CD4-positive, CD25-positive, alpha-beta regulatory T cell (primary cell): ENCODE measurements around the gene SLC25A53. TPM values are rescaled to one million over a fixed set of nuclear protein-coding genes. Genes with fewer than 3 reads are reported as not detected.

Source experiments
- ATAC-seq, 2 donors: fragments of 150-1000 bp; cut with Tn5 transposase; one replicate each; pipeline ENCODE4 v1.10.0; 2021; ENCODE audit warnings: low read depth in 2 of 2, moderate number of reproducible peaks in 2 of 2, moderate library complexity in 1 of 2
- DNase-seq, 3 donors: peaks; one replicate each; pipeline versions ENCODE4 v3.0.0 to v3.0.0-alpha.2; 2012 to 2022; ENCODE audit warnings: mixed read lengths in 1 of 3
- H3K27ac ChIP-seq: one replicate; pipeline ENCODE4 v1.7.0; 2013; ENCODE audit warnings: mild to moderate bottlenecking, low read length; ENCODE audit not compliant: insufficient read depth, poor library complexity, severe bottlenecking
- H3K27me3 ChIP-seq: one replicate; pipeline ENCODE4 v1.7.0; 2013; ENCODE audit warnings: low read length; ENCODE audit not compliant: control insufficient read depth, insufficient read depth
- H3K36me3 ChIP-seq: one replicate; pipeline ENCODE4 v1.7.0; 2013; ENCODE audit warnings: mild to moderate bottlenecking, low read length, moderate library complexity; ENCODE audit not compliant: control insufficient read depth, insufficient read depth
- H3K4me1 ChIP-seq: 2 replicates; pipeline ENCODE4 v1.7.0; 2013; ENCODE audit warnings: mild to moderate bottlenecking, low read length; ENCODE audit not compliant: insufficient read depth, control insufficient read depth, poor library complexity, severe bottlenecking
- H3K4me3 ChIP-seq: one replicate; pipeline ENCODE4 v1.7.0; 2013; ENCODE audit warnings: low read depth, mild to moderate bottlenecking, low read length, moderate library complexity
- H3K9me3 ChIP-seq, 2 experiments: 1 replicate in 1 of 2; 2 replicates in 1 of 2; pipeline ENCODE4 v1.7.0; 2013; ENCODE audit warnings: low read length in 2 of 2, mild to moderate bottlenecking in 1 of 2, moderate library complexity in 1 of 2; ENCODE audit not compliant: control insufficient read depth in 2 of 2
- H3K27ac Mint-ChIP-seq, 3 donors: one replicate each; pipeline ENCODE4 v1.8.0; 2020 to 2022; ENCODE audit warnings: mild to moderate bottlenecking in 3 of 3, mixed read lengths in 3 of 3, moderate library complexity in 2 of 3
- H3K27me3 Mint-ChIP-seq: one replicate; pipeline ENCODE4 v1.8.0; 2022; ENCODE audit warnings: mild to moderate bottlenecking, mixed read lengths
- H3K36me3 Mint-ChIP-seq: one replicate; pipeline ENCODE4 v1.8.0; 2020; ENCODE audit warnings: mixed read lengths
- H3K4me1 Mint-ChIP-seq, 4 donors: one replicate each; pipeline ENCODE4 v1.8.0; 2020 to 2022; ENCODE audit warnings: mixed read lengths in 4 of 4, mild to moderate bottlenecking in 1 of 4
- H3K4me3 Mint-ChIP-seq, 4 donors: one replicate each; pipeline ENCODE4 v1.8.0; 2020 to 2022; ENCODE audit warnings: mild to moderate bottlenecking in 4 of 4, mixed read lengths in 4 of 4, moderate library complexity in 3 of 4
- H3K9me3 Mint-ChIP-seq, 7 donors: one replicate each; pipeline ENCODE4 v1.8.0; 2020 to 2022; ENCODE audit warnings: mixed read lengths in 7 of 7, mild to moderate bottlenecking in 3 of 7, moderate library complexity in 2 of 7
- polyA plus RNA-seq, 4 donors: library from polyadenylated mRNA; unstranded; fragments of 300-500 nt; fragmentation: Illumina TruSeq; gene quantifications; one replicate each; pipeline ENCODE4 v1.2.3, GENCODE V29; 2021
- total RNA-seq: library from RNA; stranded (reverse); gene quantifications from one replicate; pipeline ENCODE4 v1.2.3, GENCODE V29; 2022

SLC25A53 gene, protein sequence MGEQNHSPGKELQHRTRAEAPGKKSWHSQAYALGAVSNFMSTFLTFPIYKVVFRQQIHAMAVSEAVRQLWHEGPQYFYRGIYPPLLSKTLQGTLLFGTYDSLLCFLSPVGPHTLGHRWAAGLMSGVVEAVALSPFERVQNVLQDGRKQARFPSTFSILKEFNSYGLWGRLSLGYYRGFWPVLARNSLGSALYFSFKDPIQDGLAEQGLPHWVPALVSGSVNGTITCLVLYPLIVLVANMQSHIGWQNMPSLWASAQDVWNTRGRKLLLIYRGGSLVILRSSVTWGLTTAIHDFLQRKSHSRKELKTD
- 11.9 TPM for total RNA-seq
- polyA plus RNA-seq, result 10 to 100 TPM in 1 of 4 donors, 1 to 10 TPM in 3; 6.6 to 11.8 (median 7.7) TPM

DNA sequence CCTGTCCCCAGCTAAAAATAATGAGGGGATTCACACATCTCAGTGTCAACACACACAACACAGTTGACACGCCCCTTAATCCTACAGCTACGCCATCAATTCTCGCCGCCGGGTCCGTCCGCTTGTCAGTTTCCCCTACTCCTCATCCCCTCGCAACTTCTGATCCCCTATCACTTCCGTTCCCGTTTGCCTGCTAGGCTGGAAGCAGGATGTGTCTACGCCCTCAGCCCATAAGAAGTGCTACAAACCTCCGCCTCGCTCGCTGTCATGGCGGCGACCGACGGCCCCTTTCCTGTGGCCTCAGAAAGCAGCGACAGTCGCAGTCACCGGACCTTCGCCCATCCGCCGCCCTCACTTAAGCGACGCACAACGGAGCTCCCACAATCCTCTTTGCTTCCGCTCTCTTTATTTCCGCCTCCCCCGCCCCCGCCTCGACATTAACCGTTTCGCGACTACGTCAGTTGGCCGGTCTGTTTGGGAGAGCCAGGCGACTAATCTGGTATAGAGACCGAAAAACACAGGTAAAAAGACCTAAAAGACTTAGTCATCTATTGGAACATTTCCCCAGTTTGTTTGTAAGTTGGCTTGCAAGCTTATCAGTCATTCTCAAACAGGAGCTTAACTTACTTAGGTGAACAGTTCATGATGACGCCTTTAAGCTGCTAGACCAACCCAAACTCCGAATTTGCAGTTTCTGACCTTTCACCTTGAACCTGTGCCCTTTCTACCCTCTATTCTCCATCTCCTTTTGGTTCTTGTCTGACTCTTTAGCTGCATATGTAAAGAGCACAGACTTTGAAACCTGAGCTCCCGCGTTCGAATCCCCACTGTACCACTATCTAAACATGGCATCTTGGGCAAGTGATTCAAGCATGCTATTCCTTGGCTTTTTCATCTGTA is at the start of gene SLC25A53:
TSS of gene SLC25A53 (minus strand) at position 380 of the 900 bp plus-strand sequence. CDS start 51,752 bp downstream, outside the sequence.
- no peaks in the 10 kb centered on the region for H3K27me3 Mint-ChIP-seq
- peaks cover 10% of the 10 kb centered on the region for H3K4me1 ChIP-seq
- H3K4me3 Mint-ChIP-seq, result peak within 1 kb of the TSS; percentile 90 to 100 (median 98)
- H3K4me1 Mint-ChIP-seq, result peaks cover 7 to 33% (median 11%) of the 10 kb centered on the region in 4 donors
- peak within 1 kb of the TSS; percentile 92 for H3K27ac ChIP-seq
- peak within 1 kb of the TSS; percentile 93 for H3K4me3 ChIP-seq
- ATAC-seq (peak; percentile 84 to 86), DNase-seq (peak; percentile 67 to 90 (median 81))
- no peaks in the 10 kb centered on the region for H3K36me3 ChIP-seq
- H3K9me3 Mint-ChIP-seq, result no peaks in the 10 kb centered on the region
- H3K27ac Mint-ChIP-seq, result peak within 1 kb of the TSS; percentile 98 to 100 (median 100)
- H3K27me3 ChIP-seq, result no peaks in the 10 kb centered on the region
- H3K36me3 Mint-ChIP-seq, result peaks cover 4% of the 10 kb centered on the region
- no peaks in the 10 kb centered on the region for H3K9me3 ChIP-seq

DNA sequence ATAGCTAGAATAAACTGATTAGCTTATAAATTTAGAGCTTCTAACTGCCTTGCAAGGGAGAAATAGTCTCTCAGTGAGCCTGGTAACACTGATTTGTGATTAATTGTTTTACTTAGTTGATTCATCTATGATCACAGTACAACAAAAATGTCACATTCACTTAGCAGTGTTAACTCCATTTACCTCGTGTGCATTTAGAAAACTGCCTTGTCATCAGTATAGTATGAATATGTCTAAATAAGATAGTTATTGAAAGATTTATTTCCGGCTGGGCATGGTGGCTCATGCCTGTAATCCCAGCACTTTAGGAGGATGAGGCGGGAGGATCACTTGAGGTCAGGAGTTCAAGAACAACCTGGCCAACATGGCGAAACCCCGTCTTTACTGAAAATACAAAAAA is 48.7 kb upstream of the SLC25A53 start:
- no peak overlapping the region for H3K4me3 Mint-ChIP-seq
- ATAC-seq (no peak), DNase-seq (no peak)
- peaks cover 5% of the 10 kb centered on the region for H3K27me3 Mint-ChIP-seq
- Histone ChIP-seq H3K36me3 (no peaks in the 10 kb centered on the region), H3K4me3 (no peak overlapping the region), H3K27me3 (no peaks in the 10 kb centered on the region), H3K9me3 (no peaks in the 10 kb centered on the region), H3K4me1 (no peaks in the 10 kb centered on the region), H3K27ac (no peak overlapping the region)
- no peak overlapping the region for H3K27ac Mint-ChIP-seq
- no peaks in the 10 kb centered on the region for H3K4me1 Mint-ChIP-seq
- peaks cover 3% of the 10 kb centered on the region for H3K36me3 Mint-ChIP-seq
- H3K9me3 Mint-ChIP-seq, result no peaks in the 10 kb centered on the region

DNA sequence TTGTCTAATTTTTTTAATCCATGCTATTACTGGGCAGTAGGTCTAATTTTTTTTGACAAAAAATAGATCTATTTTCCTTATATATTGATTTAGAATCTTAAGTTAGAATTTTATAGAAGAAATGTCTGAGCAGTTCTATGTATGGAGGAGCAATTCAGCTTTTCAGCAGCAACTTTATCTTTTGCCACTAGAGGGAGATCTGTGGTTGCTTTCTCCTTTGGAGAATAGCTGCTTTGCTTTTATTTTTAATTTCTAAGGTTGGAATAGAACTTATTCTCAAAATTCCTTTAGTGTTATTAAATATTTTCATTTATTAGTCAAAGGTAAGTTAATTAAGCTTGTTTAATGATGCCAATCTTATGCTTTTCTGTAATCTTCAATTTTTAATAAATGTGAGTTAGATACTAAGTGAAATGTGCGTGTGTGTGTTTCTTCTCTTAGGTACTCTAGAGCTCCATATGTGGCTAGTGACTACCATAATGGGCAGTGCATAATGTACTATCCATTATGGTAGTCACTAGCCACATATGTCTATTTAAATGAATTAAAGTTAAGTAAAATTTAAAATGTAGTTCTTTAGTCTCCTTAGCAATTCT is 38.8 kb upstream of the SLC25A53 start:
- H3K36me3 ChIP-seq, result peaks cover 14% of the 10 kb centered on the region
- no peaks in the 10 kb centered on the region for H3K9me3 Mint-ChIP-seq
- no peak overlapping the region for H3K4me3 ChIP-seq
- H3K4me3 Mint-ChIP-seq, result no peak overlapping the region
- H3K36me3 Mint-ChIP-seq, result peaks cover 3% of the 10 kb centered on the region
- no peak overlapping the region for H3K27ac ChIP-seq
- no peaks in the 10 kb centered on the region for H3K27me3 Mint-ChIP-seq
- ATAC-seq, result no peak
- H3K4me1 ChIP-seq, result no peaks in the 10 kb centered on the region
- no peaks in the 10 kb centered on the region for H3K4me1 Mint-ChIP-seq
- DNase-seq, result peak in 2 of 3 donors; percentile 35 to 50
- no peaks in the 10 kb centered on the region for H3K9me3 ChIP-seq
- no peaks in the 10 kb centered on the region for H3K27me3 ChIP-seq
- no peak overlapping the region for H3K27ac Mint-ChIP-seq

DNA sequence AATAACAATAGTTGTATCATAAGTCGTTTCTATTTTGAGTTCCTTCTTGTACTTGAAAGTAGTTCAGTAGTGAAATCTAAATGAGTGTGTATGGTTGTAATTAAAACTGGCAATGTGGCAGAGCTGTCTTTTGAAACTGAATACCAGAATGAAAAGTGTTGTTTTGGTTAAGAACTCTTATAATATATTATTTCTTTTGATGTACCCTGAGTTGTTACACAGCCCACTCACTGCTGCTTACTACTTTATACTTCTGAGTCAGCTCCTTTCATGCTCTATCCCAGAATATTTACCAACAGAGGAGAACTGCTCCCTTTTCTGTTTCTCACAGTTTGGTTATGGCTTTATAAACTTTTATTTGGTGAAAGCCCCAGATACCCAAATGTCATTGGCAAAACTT is 38.2 kb upstream of the SLC25A53 start:
- Mint-ChIP-seq H3K27ac (no peak overlapping the region), H3K36me3 (peaks cover 3% of the 10 kb centered on the region), H3K27me3 (no peaks in the 10 kb centered on the region), H3K4me1 (no peaks in the 10 kb centered on the region), H3K4me3 (no peak overlapping the region), H3K9me3 (no peaks in the 10 kb centered on the region)
- H3K4me3 ChIP-seq, result no peak overlapping the region
- no peaks in the 10 kb centered on the region for H3K27me3 ChIP-seq
- no peaks in the 10 kb centered on the region for H3K9me3 ChIP-seq
- ATAC-seq (no peak), DNase-seq (no peak)
- H3K27ac ChIP-seq, result peak overlapping the region; percentile 23
- H3K4me1 ChIP-seq, result no peaks in the 10 kb centered on the region
- H3K36me3 ChIP-seq, result peaks cover 20% of the 10 kb centered on the region

DNA sequence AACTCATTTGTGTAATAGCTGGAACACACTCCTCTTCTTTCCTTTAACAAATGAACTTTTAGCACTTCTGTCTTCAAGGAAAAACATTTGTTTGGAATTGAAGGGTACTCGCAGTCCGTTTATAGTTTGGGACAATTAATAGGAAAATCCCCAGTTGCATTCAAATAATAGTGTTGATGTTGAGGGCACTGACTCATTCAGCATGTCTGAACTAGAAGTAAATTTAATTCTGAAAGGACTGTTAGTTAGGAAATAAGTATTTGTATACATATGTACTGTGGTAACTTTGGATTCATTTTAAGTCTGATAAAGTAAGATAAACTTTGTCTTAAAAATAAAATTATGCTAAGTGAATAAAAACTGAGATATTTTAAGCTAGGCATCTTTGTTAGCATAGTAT is 36.7 kb upstream of the SLC25A53 start:
- Mint-ChIP-seq H3K9me3 (no peaks in the 10 kb centered on the region), H3K27ac (no peak overlapping the region), H3K4me3 (no peak overlapping the region), H3K4me1 (no peaks in the 10 kb centered on the region), H3K27me3 (no peaks in the 10 kb centered on the region), H3K36me3 (peaks cover 3% of the 10 kb centered on the region)
- Histone ChIP-seq H3K27ac (no peak overlapping the region), H3K36me3 (peaks cover 33% of the 10 kb centered on the region), H3K4me1 (no peaks in the 10 kb centered on the region), H3K27me3 (no peaks in the 10 kb centered on the region), H3K9me3 (no peaks in the 10 kb centered on the region), H3K4me3 (no peak overlapping the region)
- DNase-seq, result no peak
- ATAC-seq, result no peak

DNA sequence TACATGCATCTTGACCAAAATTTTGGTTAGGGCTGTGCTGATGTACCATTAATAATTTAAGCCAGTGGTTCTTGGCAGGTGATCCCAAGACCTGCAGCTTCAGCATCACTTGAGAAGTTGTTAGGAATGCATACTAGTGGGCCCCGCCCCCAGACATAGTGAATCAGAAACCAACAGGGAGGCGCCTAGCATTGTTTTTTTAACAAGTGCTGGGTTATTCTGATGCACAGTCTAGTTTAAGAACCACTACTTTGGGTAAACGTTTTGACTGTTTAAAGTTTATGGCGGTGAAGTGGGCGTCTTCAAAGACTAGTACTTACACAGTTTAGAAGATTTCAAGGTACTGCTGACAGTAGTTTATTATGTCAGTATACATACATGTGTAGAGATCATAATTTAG is 33.0 kb upstream of the SLC25A53 start:
- Mint-ChIP-seq H3K36me3 (peaks cover 8% of the 10 kb centered on the region), H3K4me1 (no peaks in the 10 kb centered on the region), H3K27ac (peak overlapping the region in 2 of 3 donors; percentile 14 to 59), H3K27me3 (no peaks in the 10 kb centered on the region), H3K9me3 (no peaks in the 10 kb centered on the region), H3K4me3 (no peak overlapping the region)
- DNase-seq, result no peak
- no peaks in the 10 kb centered on the region for H3K27me3 ChIP-seq
- no peak overlapping the region for H3K4me3 ChIP-seq
- H3K9me3 ChIP-seq, result no peaks in the 10 kb centered on the region
- no peak overlapping the region for H3K27ac ChIP-seq
- no peak for ATAC-seq
- no peaks in the 10 kb centered on the region for H3K4me1 ChIP-seq
- H3K36me3 ChIP-seq, result peaks cover 50% of the 10 kb centered on the region

DNA sequence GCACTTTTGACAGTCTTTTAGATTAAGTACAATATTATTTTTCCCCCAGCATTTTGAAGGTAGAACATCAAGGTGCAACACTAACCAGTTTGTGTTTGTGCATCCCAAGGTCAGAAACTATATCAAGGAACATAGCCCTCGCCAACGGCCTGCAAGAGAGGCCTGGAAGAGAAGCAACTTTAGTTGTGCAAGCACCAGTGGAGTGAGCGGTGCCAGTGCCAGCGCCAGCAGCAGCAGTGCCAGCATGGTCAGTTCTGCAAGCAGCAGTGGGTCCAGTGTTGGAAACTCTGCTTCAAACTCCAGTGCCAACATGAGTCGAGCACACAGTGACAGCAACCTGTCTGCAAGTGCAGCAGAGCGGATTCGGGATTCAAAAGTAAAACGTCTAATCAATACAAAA is 31.1 kb upstream of the SLC25A53 start:
- H3K4me3 Mint-ChIP-seq, result no peak overlapping the region

More for the DNA sequence above, 31.1 kb upstream of the SLC25A53 start:
- Mint-ChIP-seq H3K36me3 (peaks cover 8% of the 10 kb centered on the region), H3K4me1 (peaks cover 0 to 8% (median 5%) of the 10 kb centered on the region in 4 donors), H3K9me3 (no peaks in the 10 kb centered on the region), H3K27me3 (no peaks in the 10 kb centered on the region), H3K27ac (no peak overlapping the region)
- H3K27ac ChIP-seq, result no peak overlapping the region
- DNase-seq (no peak), ATAC-seq (no peak)
- H3K27me3 ChIP-seq, result no peaks in the 10 kb centered on the region
- H3K4me1 ChIP-seq, result no peaks in the 10 kb centered on the region
- H3K9me3 ChIP-seq, result no peaks in the 10 kb centered on the region
- no peak overlapping the region for H3K4me3 ChIP-seq
- H3K36me3 ChIP-seq, result peaks cover 51% of the 10 kb centered on the region
